ENCODE data around the gene ZNF681.
"Not testable (repeated sequence)": the region's sequence is repeated elsewhere in the genome, so short reads cannot be mapped to it uniquely, and the experiment has no call there.

ZNF681 gene

GRCh38 chr19:23692937-23693336 lies 65.8 kb downstream of the ZNF681 start:
- DNase-seq (ENCODE audit: low spot score): not testable (repeated sequence)

All from NAMALWA (cell line).